GM18867 (cell line): ENCODE data around the gene EHHADH.
A peak's percentile ranks its signal among the peaks of the same experiment; 100 is the strongest.

ENCODE experiments used
- ATAC-seq: cut with Tn5 transposase; IDR thresholded peaks from one replicate; pipeline ENCODE4 v1.9.1; 2021; ENCODE audit warnings: mild to moderate bottlenecking, moderate library complexity; ENCODE audit not compliant: unreplicated experiment

The EHHADH gene

DNA sequence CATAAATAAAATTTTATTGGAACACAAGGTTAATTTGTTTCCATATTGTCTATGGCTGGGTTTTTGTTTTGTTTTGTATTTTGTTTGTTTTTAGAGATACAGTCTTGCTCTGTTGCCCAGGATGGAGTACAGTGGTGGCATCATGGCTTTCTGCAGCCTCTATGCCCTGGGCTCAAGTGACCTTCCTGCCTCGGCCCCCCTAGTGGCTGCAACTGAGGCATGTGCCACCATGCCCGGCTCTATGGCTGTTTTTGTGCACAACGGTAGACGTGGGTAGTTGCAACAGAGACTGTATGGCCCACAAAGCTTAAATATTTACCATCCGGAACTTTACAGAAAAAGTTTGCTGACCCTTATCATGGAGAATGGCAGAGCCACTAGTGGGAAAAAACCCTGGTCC, 54.2 kb downstream of the EHHADH start:
- no peak for ATAC-seq

DNA sequence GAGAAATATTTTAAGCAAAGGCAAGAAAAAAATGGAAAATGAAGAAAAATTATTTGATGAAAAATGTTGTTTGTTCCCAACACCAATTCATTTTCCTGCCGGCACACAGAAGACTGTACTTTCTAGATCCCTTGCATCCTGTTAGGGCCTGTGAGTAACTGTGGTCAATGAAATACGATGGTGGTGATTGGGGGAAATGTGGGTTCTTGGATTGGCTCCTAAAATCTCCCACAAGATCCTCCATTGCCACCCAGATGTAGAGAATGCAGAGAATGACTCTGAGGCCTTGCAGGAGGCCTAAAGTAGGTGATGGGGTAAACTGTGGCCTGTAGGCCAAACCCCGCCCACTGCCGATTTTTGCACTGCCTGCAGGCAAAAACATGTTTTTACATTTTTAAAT, 54.6 kb downstream of the EHHADH start:
- ATAC-seq, result no peak

DNA sequence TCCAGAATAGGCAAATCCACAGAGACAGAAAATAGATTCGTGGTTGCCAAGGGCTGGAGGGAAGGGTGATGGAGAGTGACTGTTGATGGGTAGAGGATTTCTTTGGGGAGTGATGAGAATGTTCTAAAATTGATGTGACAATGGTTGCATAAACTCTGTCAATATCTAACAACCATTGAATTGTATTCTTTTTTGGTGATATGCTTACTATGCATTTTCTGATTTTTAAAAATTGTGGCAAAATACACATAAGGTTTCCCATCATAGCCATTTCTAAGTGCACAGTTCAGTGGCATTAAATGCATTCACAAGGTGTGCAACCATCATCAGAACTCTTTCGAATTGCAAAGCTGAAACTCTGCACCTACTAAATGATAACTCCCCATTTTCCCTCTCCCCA, 56.8 kb downstream of the EHHADH start:
- no peak for ATAC-seq

DNA sequence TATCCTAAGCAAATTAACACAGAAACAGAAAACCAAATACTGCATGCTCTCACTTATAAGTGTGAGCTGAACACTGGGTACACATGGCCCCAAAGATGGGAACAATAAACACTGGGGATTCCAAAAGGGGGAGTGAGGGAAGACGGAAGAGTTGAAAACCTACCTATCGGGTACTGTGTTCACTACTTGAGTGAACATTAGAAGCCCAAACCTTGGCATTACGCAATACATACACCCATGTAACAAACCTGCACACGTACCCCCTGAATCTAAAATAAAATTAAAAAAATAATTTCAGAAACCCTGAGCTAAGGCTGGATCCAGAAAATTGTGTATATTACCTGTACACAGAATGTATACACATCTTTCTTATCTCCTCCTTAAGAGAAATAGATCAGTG, 58.2 kb downstream of the EHHADH start:
- no peak for ATAC-seq

DNA sequence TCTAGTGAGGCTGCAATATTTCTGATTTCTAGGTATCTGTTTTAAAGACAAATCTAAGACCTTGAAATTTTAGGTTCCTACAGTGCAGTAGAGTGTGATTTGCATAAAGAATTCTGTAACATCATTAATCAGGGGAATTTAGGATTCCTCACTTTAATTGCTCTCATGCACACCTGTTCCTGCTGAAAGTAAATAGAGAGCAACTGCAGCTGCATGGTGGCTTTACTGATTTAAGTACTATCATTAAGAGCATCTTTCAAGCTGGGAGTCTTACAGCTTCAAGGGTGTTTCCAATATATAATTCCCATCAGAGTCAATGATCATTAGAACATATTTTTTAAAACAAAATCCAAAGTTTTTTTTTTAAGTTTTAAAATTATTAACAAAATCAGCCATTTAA, 65.0 kb downstream of the EHHADH start:
- ATAC-seq, result no peak

DNA sequence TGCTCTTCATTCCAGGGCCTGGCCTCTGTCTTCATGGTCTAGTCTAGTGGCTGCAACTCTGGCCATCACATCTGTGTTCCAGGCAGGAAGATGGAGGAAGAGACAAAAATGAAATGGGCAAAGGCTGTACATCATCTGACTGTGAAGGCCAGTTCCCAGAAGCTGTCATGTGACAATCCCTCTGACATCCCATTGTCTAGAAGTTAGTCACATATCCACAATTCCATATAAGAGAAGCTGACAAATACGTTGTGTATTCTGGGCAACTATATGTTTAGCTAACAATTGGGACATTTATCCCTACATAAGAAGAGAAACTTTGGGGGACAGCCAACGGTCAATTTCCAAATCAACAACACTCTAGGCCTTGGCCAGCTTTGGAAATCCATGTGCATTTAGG, 66.5 kb downstream of the EHHADH start:
- no peak for ATAC-seq

DNA sequence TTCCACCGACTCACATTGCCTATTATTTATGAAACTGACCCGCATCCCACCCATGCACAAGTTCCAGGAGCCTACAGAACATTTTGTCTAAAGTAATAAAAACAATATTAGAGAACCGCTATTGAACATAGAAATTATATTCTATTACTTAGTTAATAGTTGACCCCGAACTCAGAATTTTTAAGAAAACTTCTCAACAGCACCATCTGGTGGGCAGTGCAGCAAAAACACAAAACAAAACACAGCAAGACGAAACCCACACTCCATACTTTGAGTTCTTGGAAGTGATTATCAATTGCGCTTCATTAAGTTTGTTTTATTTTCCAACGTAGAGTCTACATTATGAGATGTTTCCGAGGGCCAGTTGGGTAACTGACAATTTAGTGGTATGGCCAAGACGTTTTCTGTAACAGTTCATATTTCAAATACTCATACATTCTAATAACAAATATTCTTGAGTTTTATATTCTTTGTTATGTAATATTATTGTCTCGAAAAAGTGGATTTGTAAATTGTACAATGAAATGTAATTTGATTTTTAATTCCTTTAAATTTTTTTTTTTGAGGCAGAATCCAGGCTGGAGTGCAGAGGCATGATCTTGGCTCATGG, 77.0 kb downstream of the EHHADH start:
- ATAC-seq, result no peak

DNA sequence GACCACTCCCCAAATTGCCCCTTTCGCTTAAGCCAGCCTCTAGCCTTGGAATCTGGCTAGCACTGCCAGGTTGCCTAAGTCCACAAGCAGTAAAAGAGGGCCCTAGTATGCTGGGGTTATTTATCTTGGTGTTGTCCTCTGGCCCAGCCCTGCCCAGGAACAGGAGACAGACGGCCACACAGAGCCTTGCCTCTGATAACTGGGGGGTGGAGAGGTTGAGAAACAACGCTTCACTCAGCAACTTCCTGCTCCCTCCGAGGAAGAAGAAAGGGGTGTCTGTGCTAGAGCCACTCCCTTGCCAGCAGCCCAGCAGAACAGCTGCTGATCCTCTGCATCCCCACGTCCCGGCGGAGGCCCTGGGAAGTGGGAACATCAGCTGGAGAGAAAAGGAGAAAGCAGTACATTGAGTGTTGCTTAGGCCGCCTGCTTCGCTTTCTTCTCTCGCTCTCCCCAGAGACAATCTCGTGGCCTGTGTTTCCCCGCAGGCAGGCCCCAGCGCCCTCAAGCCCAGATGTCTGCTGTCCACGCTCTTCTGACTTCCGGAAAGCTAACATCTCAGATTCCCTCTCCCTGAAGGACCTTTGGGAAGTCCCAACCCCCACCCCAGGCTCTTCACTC, 78.4 kb downstream of the EHHADH start:
- ATAC-seq, result peak; percentile 57

DNA sequence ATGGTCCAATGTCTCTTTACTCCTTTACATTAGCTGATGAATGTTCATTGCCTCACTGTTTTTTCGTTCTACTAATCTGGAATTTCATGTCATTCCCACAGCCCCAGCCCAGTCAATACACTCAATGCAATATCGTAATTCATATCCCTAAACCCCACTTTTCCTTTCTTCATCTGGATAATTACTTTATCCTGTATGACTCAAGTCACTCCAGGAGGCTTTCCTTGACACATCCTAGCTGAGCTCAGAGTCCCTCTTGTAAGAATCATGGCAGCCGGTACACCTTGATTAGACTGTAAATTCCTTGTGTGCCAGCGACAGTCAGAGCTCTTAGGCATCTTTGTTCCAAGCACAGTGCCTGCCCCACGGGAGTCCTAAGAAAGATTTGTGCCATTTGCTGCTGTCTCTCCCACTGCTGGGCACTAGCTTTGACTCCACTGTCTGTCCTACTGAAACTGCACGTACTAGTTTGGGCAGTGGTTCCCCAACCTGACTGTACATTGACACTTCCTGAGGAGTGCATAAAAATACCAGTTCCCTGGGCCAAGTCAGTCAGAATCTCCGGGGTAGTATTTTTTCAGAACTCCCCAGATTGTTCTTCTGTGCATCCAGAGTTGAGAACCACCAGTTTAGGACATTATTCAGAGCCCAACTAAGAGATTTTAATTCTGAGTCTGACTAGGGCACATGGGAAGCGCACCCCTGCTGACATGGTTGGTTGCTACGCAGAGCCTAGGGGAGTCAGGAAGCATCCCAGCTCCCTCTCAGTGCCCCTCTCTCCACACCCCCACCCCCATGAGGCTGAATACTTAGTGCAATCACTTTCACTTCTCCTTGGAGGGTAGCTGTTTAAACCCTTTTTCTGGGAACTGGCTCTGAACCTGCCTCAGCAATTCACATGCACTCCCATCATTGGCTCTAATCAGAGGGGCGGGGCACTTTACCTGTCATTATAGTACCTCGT, 81.5 kb downstream of the EHHADH start:
- no peak for ATAC-seq

DNA sequence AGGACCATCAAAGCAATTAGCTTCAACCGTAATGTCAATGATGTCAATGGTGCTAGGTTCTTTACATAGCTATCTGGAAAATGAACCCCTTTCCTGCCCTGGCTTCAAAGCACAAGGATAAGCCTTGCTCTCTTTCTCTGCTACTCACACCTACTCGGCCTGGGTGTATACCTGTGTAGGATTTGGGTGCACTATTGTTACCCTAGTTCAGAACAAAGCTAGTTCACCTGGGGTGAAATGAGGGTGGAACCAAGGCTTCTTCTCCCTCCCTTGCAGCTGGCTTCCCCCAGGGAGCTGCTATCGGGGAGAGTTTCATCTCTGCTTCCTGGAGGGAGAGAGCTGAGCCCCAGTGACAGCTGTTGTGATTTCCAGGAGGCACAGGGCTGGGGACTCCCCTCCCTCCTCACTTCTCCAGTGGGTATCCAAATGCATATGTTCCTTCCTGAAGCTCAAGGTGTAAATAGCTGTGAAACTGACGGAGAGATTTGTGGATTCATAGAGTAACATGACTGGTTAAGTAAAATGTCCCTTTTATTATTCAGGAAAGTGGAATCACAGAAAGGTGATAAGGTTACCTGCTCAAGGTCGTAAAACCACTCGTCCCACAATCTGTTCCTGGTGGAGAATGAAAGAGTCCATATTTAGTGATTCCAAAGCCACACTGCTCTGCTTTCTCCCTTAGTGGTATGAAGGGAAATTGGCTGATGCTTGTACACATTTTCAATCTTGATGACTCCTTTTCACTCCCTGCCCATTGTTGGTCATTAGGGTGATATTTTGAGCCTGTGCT, 89.2 kb downstream of the EHHADH start:
- no peak for ATAC-seq

DNA sequence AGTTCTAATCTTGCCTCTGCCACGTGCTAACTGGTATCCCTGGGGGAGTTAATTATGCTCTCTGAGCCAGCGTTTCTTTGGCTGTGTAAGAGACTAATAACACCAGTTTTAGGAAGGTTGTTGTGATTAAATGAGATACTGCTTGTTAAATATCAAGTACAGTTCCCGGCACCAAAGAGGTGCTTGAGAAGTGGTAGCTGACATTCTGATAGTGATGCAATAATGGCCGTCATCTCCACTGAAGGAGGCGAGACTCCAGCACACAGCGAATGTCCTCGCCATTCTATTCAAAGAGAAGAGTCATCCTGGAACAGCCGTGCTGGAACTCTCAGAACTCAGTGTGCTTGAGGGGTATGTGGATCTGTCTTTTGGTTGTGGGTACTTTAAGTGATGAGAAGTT, 91.2 kb downstream of the EHHADH start:
- ATAC-seq, result no peak

DNA sequence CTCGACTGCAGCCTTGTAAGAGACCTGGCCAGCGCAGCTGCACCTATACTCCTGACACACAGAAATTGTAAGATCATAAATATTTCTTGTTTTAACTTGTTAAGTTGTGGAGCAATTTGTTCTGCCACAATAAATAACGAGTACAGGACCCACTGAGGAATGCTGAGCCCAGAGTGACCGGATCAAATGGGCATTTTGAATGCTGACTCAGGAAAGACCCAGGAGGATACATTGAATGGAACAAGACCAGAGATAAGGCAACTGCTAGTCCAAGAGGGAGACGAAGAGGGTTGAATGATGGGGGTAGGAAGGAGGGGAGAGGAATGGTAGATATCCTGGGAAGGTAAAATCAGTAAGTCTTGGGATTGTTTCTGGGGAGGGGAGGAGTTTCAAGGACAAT, 92.1 kb downstream of the EHHADH start:
- no peak for ATAC-seq

DNA sequence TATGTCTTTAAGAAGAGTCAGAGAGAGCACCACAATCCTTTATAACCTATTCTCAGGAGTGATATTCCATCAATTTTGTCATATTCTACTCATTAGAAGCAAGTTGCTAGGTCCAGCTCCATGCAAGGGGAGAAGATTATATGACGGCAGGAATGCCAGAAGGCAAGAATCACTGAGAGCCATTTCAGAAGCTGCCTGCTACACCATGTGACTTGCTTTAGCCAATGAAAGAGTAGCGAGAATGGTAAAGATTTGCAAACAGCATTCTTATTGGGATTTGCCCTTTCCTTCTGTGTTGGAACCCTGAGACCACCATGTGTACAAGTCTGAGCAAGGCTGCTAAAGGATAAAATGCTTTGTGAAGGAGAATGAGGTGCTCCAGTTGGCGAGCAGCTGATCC, 96.5 kb downstream of the EHHADH start:
- ATAC-seq, result no peak

DNA sequence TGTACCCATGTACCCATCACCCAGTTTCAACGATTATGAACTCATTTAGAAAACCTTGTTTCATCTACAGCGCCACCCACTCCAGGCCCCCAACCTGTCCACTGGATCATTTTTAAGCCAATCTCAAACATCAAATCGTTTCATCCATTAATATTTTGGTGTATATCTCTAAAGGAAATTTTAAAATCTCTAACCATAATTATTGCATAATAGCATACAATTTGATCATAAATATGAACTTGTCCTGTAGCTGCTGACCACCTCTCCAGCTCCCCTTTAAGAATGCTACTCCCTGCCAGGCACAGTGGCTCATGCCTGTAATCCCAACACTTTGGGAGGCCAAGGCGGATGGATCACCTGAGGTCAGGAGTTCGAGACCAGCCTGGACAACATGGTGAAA, 98.2 kb downstream of the EHHADH start:
- ATAC-seq, result no peak

DNA sequence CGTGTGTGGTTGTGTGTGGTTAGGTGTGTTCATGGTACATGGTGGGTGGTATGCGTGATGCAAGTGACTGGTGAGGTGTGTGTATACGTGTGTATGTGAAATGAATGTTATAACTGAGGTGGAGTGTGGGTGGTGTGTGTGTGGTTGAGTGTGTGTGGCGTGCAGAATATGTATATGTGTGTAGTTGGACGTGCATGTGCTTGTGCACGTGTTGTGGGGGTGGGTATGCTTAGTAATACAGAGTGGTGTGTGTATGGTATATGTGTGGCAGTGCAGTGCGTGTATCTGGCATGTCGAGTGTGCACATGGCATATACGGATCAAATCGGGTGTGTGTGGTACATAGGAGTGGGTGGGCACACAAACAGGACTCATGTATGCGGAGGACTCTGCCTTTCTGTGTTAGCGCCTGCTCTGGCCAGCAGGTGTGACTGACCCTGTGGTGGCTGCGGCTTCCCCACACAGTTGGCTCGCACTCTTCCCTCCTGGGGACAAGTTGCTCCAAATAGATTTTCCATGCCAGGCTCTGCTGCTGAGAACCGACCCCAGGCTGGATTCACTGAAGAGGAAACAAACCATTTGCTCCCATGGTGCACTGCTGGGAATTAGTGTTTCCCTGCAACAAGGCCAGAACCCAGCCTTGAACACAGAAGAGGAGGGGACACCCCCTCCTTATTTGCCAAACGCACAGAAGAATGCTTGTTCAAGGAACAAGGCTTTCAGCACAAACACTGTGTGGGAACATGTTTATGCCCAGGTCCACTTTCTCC, 99.8 kb downstream of the EHHADH start:
- ATAC-seq, result no peak

DNA sequence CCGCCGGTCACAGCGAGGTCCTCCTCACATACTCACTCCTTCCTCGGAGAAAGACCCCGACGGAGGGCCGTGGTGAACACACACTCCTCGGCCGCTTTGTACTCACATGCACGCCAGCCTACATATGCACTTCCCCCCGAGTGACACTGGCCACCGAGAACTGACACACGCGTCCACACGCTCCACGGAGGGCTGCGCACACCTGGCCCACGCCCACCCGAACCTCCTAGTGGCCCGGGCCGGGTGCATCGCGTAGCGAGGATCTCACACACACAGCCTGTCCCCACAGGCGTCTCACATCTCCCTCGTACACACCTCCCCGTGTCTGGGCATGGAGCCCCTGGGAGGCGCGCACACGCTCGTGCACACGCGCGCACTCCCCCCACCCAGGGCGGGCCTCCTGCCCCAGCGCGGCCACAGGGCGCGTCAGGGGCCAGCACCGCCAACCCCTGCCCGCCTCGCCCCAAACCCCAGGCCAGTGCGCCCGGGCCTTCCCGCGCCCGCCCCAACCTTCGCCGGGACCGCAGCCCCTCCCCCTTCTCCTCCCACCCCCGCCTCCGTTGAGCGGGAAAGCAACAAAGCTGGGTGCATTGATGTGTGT, 100.6 kb downstream of the EHHADH start:
- peak; percentile 17 for ATAC-seq

DNA sequence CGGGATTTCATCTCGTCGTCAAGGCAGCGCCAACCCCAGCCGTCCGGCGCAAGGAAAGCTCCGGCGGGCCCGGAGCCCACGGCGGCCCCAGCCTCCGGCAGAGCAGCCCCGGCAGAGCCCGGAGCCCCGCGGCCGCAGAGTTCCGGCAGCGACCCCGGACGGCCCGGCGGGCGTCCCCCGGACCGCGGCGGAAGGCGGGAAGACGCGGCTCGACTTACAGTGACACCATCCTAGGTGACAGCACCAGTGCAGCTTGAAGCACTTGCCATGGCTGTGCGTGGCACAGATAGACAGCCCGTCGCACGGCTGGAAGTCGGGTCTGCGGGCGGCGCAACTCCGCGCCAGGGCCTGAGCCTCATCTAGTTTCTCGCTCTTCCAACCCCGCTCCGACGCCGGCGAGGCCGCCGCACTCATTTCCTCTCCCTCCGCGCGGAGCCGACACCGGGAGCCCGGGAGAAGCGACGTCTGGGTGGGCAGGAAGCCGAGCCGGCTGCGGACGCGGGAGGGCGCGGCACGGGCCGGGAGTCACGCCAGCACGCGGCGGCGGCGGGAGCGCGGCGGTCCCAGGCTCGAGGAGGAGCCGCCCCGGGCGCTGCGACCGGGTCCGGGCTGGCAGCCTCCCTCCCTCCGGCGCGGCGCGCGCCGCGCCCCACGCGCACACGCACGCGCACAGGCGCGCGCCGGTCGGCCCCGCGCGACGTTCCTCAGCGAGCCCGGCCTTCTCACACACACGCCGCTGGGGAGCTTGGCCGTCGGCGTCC, 101.3 kb downstream of the EHHADH start, which contains the start of gene C3orf70:
Gene C3orf70 (minus strand): TSS at position 651 of the 761 bp plus-strand sequence. CDS start 237 bp downstream, at position 414.
- peak; percentile 65 for ATAC-seq

DNA sequence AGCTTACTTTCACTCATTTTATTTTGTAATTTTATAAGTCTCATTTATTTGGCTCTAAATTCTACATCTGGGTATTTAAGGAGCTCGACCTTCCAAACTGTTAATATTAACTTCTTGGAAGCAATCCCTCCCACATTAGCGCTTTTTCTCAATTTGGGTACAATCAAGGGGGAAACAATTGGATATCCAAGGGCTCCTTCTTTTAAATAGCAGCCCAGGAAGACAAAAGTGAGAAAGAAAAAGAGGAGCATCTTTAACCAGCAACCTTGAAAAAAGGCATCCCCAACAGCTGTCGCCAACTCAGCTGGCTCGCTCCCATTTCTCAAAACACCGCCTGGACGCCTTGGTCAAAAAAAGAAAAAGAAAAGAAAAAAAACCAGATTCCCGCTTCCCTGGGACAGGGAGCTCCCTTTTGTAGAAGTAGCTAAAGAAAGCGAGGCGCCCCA, 101.9 kb downstream of the EHHADH start:
- no peak for ATAC-seq
